HG02938 (cell line): Measurements from ENCODE around the gene ADAMTS14.
"Not testable (repeated sequence)": the region's sequence is repeated elsewhere in the genome, so short reads cannot be mapped to it uniquely, and the experiment has no call there.

Experiments used
- ATAC-seq: cut with Tn5 transposase; IDR thresholded peaks from one replicate; pipeline ENCODE4 v1.9.1; 2021; ENCODE audit warnings: mild to moderate bottlenecking, moderate library complexity; ENCODE audit not compliant: unreplicated experiment

Gene ADAMTS14

GRCh38 chr10:70652761-70653657 lies 19.3 kb upstream of the ADAMTS14 start:
- ATAC-seq = no peak

- ATAC-seq = no peak
Measured at GRCh38 chr10:70655316-70655715, 17.0 kb upstream of the ADAMTS14 start.

GRCh38 chr10:70656489-70656888 lies 15.8 kb upstream of the ADAMTS14 start:
- no peak for ATAC-seq

- no peak for ATAC-seq
Measured at GRCh38 chr10:70657041-70657440, 15.3 kb upstream of the ADAMTS14 start.

GRCh38 chr10:70658582-70659136 lies 13.6 kb upstream of the ADAMTS14 start:
- ATAC-seq = no peak

- no peak for ATAC-seq
Measured at GRCh38 chr10:70659306-70659705, 13.0 kb upstream of the ADAMTS14 start.

- no peak for ATAC-seq
Measured at GRCh38 chr10:70660722-70661121, 11.6 kb upstream of the ADAMTS14 start.

GRCh38 chr10:70661623-70662361 lies 10.5 kb upstream of the ADAMTS14 start:
- ATAC-seq = no peak

- ATAC-seq = no peak
Measured at GRCh38 chr10:70662362-70663220, 9.7 kb upstream of the ADAMTS14 start.

- ATAC-seq = not testable (repeated sequence)
Measured at GRCh38 chr10:70663458-70664409, 8.6 kb upstream of the ADAMTS14 start.

GRCh38 chr10:70664702-70665195 lies 7.6 kb upstream of the ADAMTS14 start:
- no peak for ATAC-seq

- no peak for ATAC-seq
Measured at GRCh38 chr10:70666960-70667798, 5.1 kb upstream of the ADAMTS14 start.

GRCh38 chr10:70667818-70668217 lies 4.5 kb upstream of the ADAMTS14 start:
- ATAC-seq = not testable (repeated sequence)

- no peak for ATAC-seq
Measured at GRCh38 chr10:70668454-70668970, 3.8 kb upstream of the ADAMTS14 start.

- ATAC-seq = no peak
Measured at GRCh38 chr10:70669015-70669414, 3.3 kb upstream of the ADAMTS14 start.

GRCh38 chr10:70669732-70670317 lies 2.5 kb upstream of the ADAMTS14 start:
- no peak for ATAC-seq

- ATAC-seq = no peak
Measured at GRCh38 chr10:70671619-70672164, 614 bp upstream of the ADAMTS14 start.
